Ovary (tissue), 3 donors: Measurements from ENCODE around the gene PLET1.

Source experiments
- EP300 ChIP-seq: sonication (generic); formaldehyde crosslinking; IDR thresholded peaks from one replicate; pipeline ENCODE4 v1.6.1; 2017; ENCODE audit warnings: antibody characterized with exemption
- POLR2A ChIP-seq: fragments of 450-650 bp; IDR thresholded peaks from one replicate; pipeline ENCODE4 v1.6.1; 2017; ENCODE audit warnings: antibody characterized with exemption, mild to moderate bottlenecking, moderate library complexity
- TF ChIP-seq, protein P1 (sequence below), 3 donors: fragments of 450-650 bp in 2 of 3; fragments of 200-600 bp in 1 of 3; IDR thresholded peaks; one replicate each; pipeline versions ENCODE4 v1.5.1 to v1.8.0; 2016 to 2022; ENCODE audit warnings: antibody characterized with exemption in 3 of 3, mild to moderate bottlenecking in 1 of 3
- donor health status: DM: no; HTN: no; CAD: no.

DNA sequence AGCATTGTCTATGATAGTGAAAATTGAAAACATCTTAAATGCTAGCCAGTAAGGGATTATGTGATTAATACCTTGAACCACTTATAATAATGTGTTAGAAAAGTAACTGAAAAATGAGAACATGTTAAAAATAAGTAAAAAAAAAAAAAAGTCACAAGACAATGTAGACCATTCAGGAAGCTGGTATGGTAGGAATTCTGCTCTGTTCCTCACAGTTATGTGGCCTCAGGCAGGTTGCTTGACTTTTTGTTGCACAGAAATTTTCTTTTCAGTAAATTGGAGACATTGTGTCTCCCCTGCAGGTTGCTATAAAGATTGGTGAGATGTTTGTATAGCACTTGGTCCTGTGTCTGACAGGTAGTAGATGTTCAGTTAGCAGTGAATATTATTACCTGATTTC, 17.3 kb upstream of the PLET1 start:
- TF ChIP-seq, protein P1, sequence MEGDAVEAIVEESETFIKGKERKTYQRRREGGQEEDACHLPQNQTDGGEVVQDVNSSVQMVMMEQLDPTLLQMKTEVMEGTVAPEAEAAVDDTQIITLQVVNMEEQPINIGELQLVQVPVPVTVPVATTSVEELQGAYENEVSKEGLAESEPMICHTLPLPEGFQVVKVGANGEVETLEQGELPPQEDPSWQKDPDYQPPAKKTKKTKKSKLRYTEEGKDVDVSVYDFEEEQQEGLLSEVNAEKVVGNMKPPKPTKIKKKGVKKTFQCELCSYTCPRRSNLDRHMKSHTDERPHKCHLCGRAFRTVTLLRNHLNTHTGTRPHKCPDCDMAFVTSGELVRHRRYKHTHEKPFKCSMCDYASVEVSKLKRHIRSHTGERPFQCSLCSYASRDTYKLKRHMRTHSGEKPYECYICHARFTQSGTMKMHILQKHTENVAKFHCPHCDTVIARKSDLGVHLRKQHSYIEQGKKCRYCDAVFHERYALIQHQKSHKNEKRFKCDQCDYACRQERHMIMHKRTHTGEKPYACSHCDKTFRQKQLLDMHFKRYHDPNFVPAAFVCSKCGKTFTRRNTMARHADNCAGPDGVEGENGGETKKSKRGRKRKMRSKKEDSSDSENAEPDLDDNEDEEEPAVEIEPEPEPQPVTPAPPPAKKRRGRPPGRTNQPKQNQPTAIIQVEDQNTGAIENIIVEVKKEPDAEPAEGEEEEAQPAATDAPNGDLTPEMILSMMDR (IDR thresholded peaks at IDR 0.05), result no peak
- TF ChIP-seq EP300 (no peak), POLR2A (no peak)
